Prostate gland (tissue), 2 donors: Measurements from ENCODE around the gene GYS1. TPM values are rescaled to one million over a fixed set of nuclear protein-coding genes. Genes with fewer than 3 reads are reported as not detected.

Experiments
- DNase-seq: peaks from one replicate; pipeline ENCODE4 v3.0.0-alpha.2; 2019; ENCODE audit warnings: low spot score
- H3K27ac ChIP-seq, 2 donors: fragments of 200-600 bp; sonication (generic); 2 replicates each; pipeline ENCODE4 v1.5.1; 2017 to 2019
- H3K27me3 ChIP-seq: fragments of 200-600 bp; sonication (generic); replicated peaks from 2 replicates; pipeline ENCODE4 v1.5.1; 2019; ENCODE audit not compliant: insufficient read depth
- H3K36me3 ChIP-seq, 2 donors: fragments of 200-600 bp; sonication (generic); 1 replicate in 1 of 2; 2 replicates in 1 of 2; pipeline versions ENCODE4 v1.5.1 to v1.8.1; 2017 to 2019
- H3K4me1 ChIP-seq: fragments of 200-600 bp; sonication (generic); replicated peaks from 2 replicates; pipeline ENCODE4 v1.5.1; 2019
- H3K4me3 ChIP-seq, 2 donors: fragments of 200-600 bp; sonication (generic); 2 replicates each; pipeline ENCODE4 v1.5.1; 2017 to 2019
- H3K9me3 ChIP-seq: fragments of 200-600 bp; sonication (generic); 2 replicates; pipeline ENCODE4 v1.5.1; 2017
- POLR2A ChIP-seq: fragments of 450-650 bp; IDR thresholded peaks from one replicate; pipeline ENCODE4 v1.6.1; 2016; ENCODE audit warnings: antibody characterized with exemption, mild to moderate bottlenecking
- POLR2AphosphoS5 ChIP-seq: sonication (generic); formaldehyde crosslinking; IDR thresholded peaks from one replicate; pipeline ENCODE4 v1.6.1; 2017; ENCODE audit warnings: antibody characterized with exemption
- WGBS: methylation state at CpG from one replicate; pipeline ENCODE4 v1.1.5; 2018; 5-methylcytosine and 5-hydroxymethylcytosine counted together
- intact Hi-C: fragments of 100-400 bp; cut with DNase I; formaldehyde crosslinking; loops from one replicate; pipeline ENCODE4 v1.14.2; 2022
- total RNA-seq, 2 donors: library from RNA; depleted of rRNA; stranded (reverse); fragments of >200 nt; gene quantifications; one replicate each; pipeline ENCODE4 v1.1.0, GENCODE V29; 2016
- TF ChIP-seq, protein P1 (sequence below), 4 experiments: fragments of 200-600 bp in 2 of 4; fragments of 450-650 bp in 2 of 4; sonication (generic) in 2 of 4; IDR thresholded peaks; 1 replicate in 3 of 4; 2 replicates in 1 of 4; pipeline ENCODE4 v1.5.1; 2016 to 2019; ENCODE audit warnings: antibody characterized with exemption in 4 of 4, mild to moderate bottlenecking in 2 of 4, moderate library complexity in 2 of 4

GYS1 gene
- total RNA-seq, 2 donors from 2014 or later = 47.3 to 52.0 TPM

DNA sequence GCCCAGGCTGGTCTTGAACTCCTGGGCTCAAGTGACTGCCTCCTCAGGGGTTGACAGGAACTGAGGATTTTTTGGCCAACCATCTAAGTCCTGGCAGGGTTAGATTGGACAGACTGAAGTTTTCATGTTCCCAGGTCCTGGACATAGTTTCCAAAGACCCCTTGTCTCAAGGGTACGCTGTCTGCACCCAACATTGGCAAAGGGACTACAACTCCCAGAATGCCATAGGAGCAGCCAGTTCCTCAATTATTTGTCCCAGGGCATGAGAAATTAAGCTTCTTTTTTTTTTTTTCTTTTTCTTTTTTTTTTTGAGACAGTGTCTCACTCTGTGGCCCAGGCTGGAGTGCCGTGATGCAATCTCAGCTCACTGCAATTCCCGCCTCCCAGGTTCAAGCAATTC, 6.9 kb downstream of the GYS1 start:
- no peak overlapping the region for H3K4me3 ChIP-seq
- H3K27me3 ChIP-seq = no peaks in the 10 kb centered on the region
- peaks cover 0 to 4% of the 10 kb centered on the region in 2 donors for H3K36me3 ChIP-seq
- intact Hi-C loops = no loop called here
- H3K27ac ChIP-seq = no peak overlapping the region
- no peaks in the 10 kb centered on the region for H3K9me3 ChIP-seq
- 90% methylated on average over 3 of the region's 3 CpGs for WGBS
- TF ChIP-seq, protein P1, sequence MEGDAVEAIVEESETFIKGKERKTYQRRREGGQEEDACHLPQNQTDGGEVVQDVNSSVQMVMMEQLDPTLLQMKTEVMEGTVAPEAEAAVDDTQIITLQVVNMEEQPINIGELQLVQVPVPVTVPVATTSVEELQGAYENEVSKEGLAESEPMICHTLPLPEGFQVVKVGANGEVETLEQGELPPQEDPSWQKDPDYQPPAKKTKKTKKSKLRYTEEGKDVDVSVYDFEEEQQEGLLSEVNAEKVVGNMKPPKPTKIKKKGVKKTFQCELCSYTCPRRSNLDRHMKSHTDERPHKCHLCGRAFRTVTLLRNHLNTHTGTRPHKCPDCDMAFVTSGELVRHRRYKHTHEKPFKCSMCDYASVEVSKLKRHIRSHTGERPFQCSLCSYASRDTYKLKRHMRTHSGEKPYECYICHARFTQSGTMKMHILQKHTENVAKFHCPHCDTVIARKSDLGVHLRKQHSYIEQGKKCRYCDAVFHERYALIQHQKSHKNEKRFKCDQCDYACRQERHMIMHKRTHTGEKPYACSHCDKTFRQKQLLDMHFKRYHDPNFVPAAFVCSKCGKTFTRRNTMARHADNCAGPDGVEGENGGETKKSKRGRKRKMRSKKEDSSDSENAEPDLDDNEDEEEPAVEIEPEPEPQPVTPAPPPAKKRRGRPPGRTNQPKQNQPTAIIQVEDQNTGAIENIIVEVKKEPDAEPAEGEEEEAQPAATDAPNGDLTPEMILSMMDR (IDR thresholded peaks at IDR 0.05) = no peak
- no peak for TF ChIP-seq POLR2AphosphoS5
- TF ChIP-seq POLR2A = no peak
- H3K4me1 ChIP-seq = peaks cover 7% of the 10 kb centered on the region
- DNase-seq = no peak

DNA sequence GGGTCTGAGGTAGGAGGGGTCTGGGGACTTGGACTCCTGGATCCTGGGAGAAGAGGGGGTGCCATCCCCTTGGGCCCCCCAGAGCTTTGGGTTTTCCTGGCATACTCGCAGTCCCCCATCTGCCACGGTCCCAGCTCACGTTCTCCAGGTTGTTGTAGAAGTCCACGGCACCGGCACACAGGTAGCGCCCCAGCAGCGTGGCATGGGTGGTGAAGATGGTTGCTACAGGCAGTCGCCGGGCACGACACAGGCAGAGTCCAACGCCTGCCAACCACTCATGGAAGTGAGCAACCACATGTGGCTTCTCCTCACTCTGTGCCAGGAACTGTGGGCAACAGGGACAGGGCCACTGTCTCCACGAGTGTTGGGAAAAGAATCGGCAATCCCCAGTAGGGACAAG, 7.4 kb downstream of the GYS1 start:
- Histone ChIP-seq H3K27ac (no peak overlapping the region), H3K4me1 (peaks cover 2% of the 10 kb centered on the region), H3K36me3 (peaks cover 0 to 4% of the 10 kb centered on the region in 2 donors), H3K4me3 (no peak overlapping the region), H3K27me3 (no peaks in the 10 kb centered on the region), H3K9me3 (no peaks in the 10 kb centered on the region)
- intact Hi-C loops = no loop called here
- TF ChIP-seq, protein P1 (IDR thresholded peaks at IDR 0.05) = no peak
- TF ChIP-seq POLR2A (no peak), POLR2AphosphoS5 (no peak)
- no peak for DNase-seq
- 96% methylated on average over 13 of the region's 13 CpGs for WGBS

DNA sequence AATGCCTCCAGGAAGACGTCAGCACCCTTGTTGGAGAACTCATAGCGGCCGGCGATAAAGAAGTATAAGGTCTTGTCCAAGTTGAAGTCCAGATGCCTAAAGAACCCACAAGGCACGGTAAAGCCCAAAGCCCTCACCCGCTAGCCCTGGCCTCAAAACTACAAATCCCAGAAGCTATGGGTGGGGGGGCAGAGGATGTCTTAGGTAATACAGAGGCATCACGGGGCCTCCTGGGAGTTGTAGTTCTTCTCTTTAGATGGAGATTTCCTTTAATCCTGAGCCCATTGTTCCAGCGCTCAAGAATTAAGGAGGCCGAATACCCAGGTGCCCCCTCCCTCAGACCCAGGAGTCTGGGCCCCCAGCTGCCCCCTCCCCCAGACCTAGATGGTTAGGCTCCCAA, 10.8 kb downstream of the GYS1 start:
- WGBS = 89% methylated on average over 9 of the region's 9 CpGs
- no peak for DNase-seq
- no peaks in the 10 kb centered on the region for H3K27me3 ChIP-seq
- no peak overlapping the region for H3K27ac ChIP-seq
- no peaks in the 10 kb centered on the region for H3K9me3 ChIP-seq
- H3K4me3 ChIP-seq = no peak overlapping the region
- TF ChIP-seq POLR2A (no peak), POLR2AphosphoS5 (no peak)
- TF ChIP-seq, protein P1 (IDR thresholded peaks at IDR 0.05) = no peak
- no peaks in the 10 kb centered on the region for H3K4me1 ChIP-seq
- intact Hi-C loops = no loop called here
- peaks cover 0 to 4% of the 10 kb centered on the region in 2 donors for H3K36me3 ChIP-seq

DNA sequence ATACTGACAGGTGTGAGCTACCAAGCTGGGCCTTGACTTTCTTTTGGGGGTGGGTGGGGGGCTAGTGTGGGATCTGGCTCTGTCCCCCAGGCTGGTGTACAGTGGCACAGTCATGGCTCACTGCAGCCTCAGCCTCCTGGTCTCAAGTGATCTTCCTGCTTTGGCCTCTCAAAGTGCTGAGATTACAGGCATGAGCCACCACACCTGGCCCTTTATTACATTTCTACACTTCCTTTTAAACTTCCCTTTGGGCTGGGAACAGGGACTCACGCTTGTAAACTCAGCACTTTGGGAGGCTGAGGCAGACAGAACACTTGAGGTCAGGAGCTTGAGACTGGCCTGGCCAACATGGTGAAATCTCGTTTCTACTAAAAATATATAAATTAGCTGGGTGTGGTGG, 16.0 kb downstream of the GYS1 start:
- intact Hi-C loops = no loop called here
- no peak overlapping the region for H3K27ac ChIP-seq
- no peak for TF ChIP-seq POLR2A
- TF ChIP-seq, protein P1 (IDR thresholded peaks at IDR 0.05) = no peak
- no peak for TF ChIP-seq POLR2AphosphoS5
- no peaks in the 10 kb centered on the region for H3K4me1 ChIP-seq
- H3K9me3 ChIP-seq = no peaks in the 10 kb centered on the region
- no peak overlapping the region for H3K4me3 ChIP-seq
- 66% methylated on average over 2 of the region's 2 CpGs for WGBS
- no peak for DNase-seq
- no peaks in the 10 kb centered on the region for H3K27me3 ChIP-seq
- peaks cover 0 to 10% of the 10 kb centered on the region in 2 donors for H3K36me3 ChIP-seq

DNA sequence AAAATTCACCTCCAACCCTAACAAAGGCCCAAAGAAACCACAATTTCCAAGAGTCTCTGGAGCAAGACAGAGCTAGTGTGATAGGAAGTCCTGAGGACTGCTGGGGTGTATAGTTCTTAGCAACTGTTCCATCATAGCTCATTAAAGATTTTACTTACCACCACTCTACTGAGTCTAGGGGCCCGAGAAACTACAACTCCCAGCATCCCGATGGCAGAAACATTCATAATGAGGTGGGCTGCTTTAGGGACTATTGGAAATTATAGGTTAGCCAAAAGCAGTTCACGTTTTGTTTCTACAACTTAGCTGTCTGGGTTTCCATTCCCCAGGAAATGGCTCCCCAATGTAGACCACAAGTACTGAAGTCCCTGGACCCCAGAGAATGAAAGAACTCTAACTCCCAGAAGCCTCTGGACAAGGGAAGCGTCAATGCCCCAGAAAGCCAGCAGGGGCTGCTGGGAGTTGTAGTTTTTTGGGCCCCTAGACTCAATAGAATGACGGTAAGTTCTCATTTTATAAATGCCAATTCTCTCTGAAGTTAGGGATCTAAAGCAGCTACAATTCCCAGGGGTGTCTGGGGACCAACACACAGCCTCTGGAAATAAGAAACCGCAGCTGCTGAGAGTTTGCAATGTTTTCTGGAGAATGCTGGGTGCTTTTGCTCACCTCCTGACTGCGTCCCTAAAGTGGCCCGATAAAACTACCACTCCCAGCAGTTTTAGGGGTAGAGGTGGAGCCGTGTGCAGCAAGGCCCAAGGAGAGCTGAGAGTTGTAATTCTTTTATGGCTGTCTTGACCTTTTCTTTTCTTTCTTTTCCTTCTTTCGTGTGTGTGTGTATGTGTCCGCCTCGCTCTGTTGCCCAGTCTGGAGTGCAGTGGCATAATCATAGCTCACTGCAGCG, 16.9 kb downstream of the GYS1 start:
- no peak for DNase-seq

More for the DNA sequence above, 16.9 kb downstream of the GYS1 start:
- TF ChIP-seq, protein P1 (IDR thresholded peaks at IDR 0.05) = no peak
- TF ChIP-seq POLR2AphosphoS5 (no peak), POLR2A (no peak)
- Histone ChIP-seq H3K4me3 (no peak overlapping the region), H3K27me3 (no peaks in the 10 kb centered on the region), H3K36me3 (peaks cover 0 to 10% of the 10 kb centered on the region in 2 donors), H3K27ac (no peak overlapping the region), H3K4me1 (no peaks in the 10 kb centered on the region), H3K9me3 (no peaks in the 10 kb centered on the region)
- intact Hi-C loops = no loop called here
- 94% methylated on average over 13 of the region's 13 CpGs for WGBS
